NB4 (cell line): ENCODE data around the gene CST4.
"Not testable (repeated sequence)": the region's sequence is repeated elsewhere in the genome, so short reads cannot be mapped to it uniquely, and the experiment has no call there.

Experiments
- CTCF ChIP-seq: IDR thresholded peaks from one replicate; pipeline ENCODE4 v1.5.1; 2012; ENCODE audit warnings: low read depth, low read length
- MAX ChIP-seq: IDR thresholded peaks from 2 replicates; pipeline ENCODE4 v1.6.1; 2011; ENCODE audit warnings: low read depth, low read length
- MYC ChIP-seq: IDR thresholded peaks from 2 replicates; pipeline ENCODE4 v1.6.1; 2011; ENCODE audit warnings: low read depth, low read length
- POLR2A ChIP-seq: IDR thresholded peaks from 2 replicates; pipeline ENCODE4 v1.6.1; 2011; ENCODE audit warnings: mild to moderate bottlenecking; ENCODE audit not compliant: insufficient read length; ENCODE audit errors: extremely low read depth

- TF ChIP-seq CTCF, MYC, POLR2A, MAX: not testable (repeated sequence)
Observed at GRCh38 chr20:23711778-23712177, 22.9 kb upstream of the CST4 start.
